HFFc6 (cell line): ENCODE results near the gene SV2C. TPM values are rescaled to one million over a fixed set of nuclear protein-coding genes. Genes with fewer than 3 reads are reported as not detected.
A peak's percentile ranks its signal among the peaks of the same experiment; 100 is the strongest.

Experiments
- DNase-seq: peaks from one replicate; pipeline ENCODE4 v3.0.0-alpha.2; 2018
- H3K27ac Mint-ChIP-seq: 2 replicates; pipeline ENCODE4 v1.8.0; 2020; ENCODE audit warnings: mild to moderate bottlenecking, mixed read lengths
- H3K27me3 Mint-ChIP-seq: 2 replicates; pipeline ENCODE4 v1.8.0; 2021; ENCODE audit warnings: mild to moderate bottlenecking, moderate library complexity, mixed read lengths; ENCODE audit not compliant: insufficient read depth
- H3K36me3 Mint-ChIP-seq: 2 replicates; pipeline ENCODE4 v1.8.0; 2021; ENCODE audit warnings: low read depth, mixed read lengths
- H3K4me1 Mint-ChIP-seq: 2 replicates; pipeline ENCODE4 v1.8.0; 2020; ENCODE audit warnings: low read depth, mixed read lengths
- H3K4me3 Mint-ChIP-seq: 2 replicates; pipeline ENCODE4 v1.8.0; 2020; ENCODE audit warnings: mild to moderate bottlenecking, moderate library complexity, mixed read lengths
- H3K9me3 Mint-ChIP-seq: 2 replicates; pipeline ENCODE4 v1.8.0; 2020; ENCODE audit warnings: mild to moderate bottlenecking, mixed read lengths
- CTCF ChIP-seq: fragments of 200-600 bp; sonication (generic); IDR thresholded peaks from 2 replicates; pipeline ENCODE4 v1.5.0; 2021; ENCODE audit warnings: antibody characterized with exemption, mild to moderate bottlenecking
- total RNA-seq, 6 experiments: library from RNA; stranded (reverse); fragmentation: NEBNext Ultra II Directional; extraction: Animal tissue kit (Norgen Biotek cat#: 25700); gene quantifications; 2 replicates in 1 of 6; 3 replicates in 5 of 6; pipeline ENCODE4 v1.2.3, GENCODE V29; 2021

SV2C gene
- total RNA-seq, 6 experiments from 2014 or later = not detected

DNA sequence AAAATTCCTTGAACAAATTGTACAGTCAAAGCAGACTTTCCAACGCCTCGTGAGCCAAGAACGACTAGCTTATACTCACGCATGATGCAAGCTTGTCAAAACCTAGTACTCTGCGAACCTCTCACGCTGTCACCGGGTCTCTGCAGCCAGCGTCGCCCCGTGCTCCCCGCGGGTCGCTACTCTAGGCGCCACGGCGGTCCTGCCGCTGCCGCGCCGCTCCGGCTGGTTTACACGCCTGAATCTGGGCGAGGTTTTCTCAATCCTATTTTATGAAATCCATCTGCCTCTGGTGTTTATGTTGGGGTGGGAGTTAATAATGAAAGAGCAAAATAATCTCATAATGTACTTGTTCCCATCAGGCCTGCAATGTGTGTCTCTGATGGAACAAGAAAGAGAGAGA lies 90.9 kb downstream of the SV2C start:
- Mint-ChIP-seq H3K4me3 (no peak overlapping the region; the same call in 1 of the 2 replicates), H3K36me3 (no peaks in the 10 kb centered on the region), H3K4me1 (peaks cover 6% of the 10 kb centered on the region; the same call in 1 of the 2 replicates), H3K27me3 (no peaks in the 10 kb centered on the region), H3K9me3 (no peaks in the 10 kb centered on the region), H3K27ac (no peak overlapping the region)
- no peak for TF ChIP-seq CTCF
- DNase-seq = no peak

GRCh38 chr5:76175051-76175666 lies 92.0 kb downstream of the SV2C start:
- H3K9me3 Mint-ChIP-seq = no peaks in the 10 kb centered on the region
- no peaks in the 10 kb centered on the region; the same call in 1 of the 2 replicates for H3K27me3 Mint-ChIP-seq
- peak; percentile 82 for TF ChIP-seq CTCF
- H3K36me3 Mint-ChIP-seq = no peaks in the 10 kb centered on the region
- H3K4me3 Mint-ChIP-seq = peak overlapping the region; percentile 21; the same call in 1 of the 2 replicates
- peaks cover 6% of the 10 kb centered on the region; the same call in 1 of the 2 replicates for H3K4me1 Mint-ChIP-seq
- no peak overlapping the region for H3K27ac Mint-ChIP-seq
- DNase-seq = peak; percentile 27

GRCh38 chr5:76175821-76176403 lies 92.7 kb downstream of the SV2C start:
- TF ChIP-seq CTCF = no peak
- DNase-seq = no peak
- H3K4me1 Mint-ChIP-seq = peaks cover 6% of the 10 kb centered on the region; the same call in 1 of the 2 replicates
- H3K36me3 Mint-ChIP-seq = no peaks in the 10 kb centered on the region
- H3K27me3 Mint-ChIP-seq = no peaks in the 10 kb centered on the region; the same call in 1 of the 2 replicates
- H3K27ac Mint-ChIP-seq = no peak overlapping the region
- peak overlapping the region; percentile 27; the same call in 1 of the 2 replicates for H3K4me3 Mint-ChIP-seq
- no peaks in the 10 kb centered on the region for H3K9me3 Mint-ChIP-seq

GRCh38 chr5:76177978-76178377 lies 94.8 kb downstream of the SV2C start:
- Mint-ChIP-seq H3K36me3 (no peaks in the 10 kb centered on the region), H3K4me3 (no peak overlapping the region), H3K9me3 (no peaks in the 10 kb centered on the region), H3K27me3 (no peaks in the 10 kb centered on the region; the same call in 1 of the 2 replicates), H3K27ac (no peak overlapping the region), H3K4me1 (peaks cover 6% of the 10 kb centered on the region; the same call in 1 of the 2 replicates)
- no peak for DNase-seq
- TF ChIP-seq CTCF = no peak

- no peaks in the 10 kb centered on the region for H3K36me3 Mint-ChIP-seq
- peaks cover 6% of the 10 kb centered on the region; the same call in 1 of the 2 replicates for H3K4me1 Mint-ChIP-seq
- H3K9me3 Mint-ChIP-seq = peaks cover 5% of the 10 kb centered on the region; the same call in 1 of the 2 replicates
- H3K4me3 Mint-ChIP-seq = no peak overlapping the region
- no peak for TF ChIP-seq CTCF
- H3K27me3 Mint-ChIP-seq = no peaks in the 10 kb centered on the region; the same call in 1 of the 2 replicates
- no peak for DNase-seq
- no peak overlapping the region for H3K27ac Mint-ChIP-seq
Measured at GRCh38 chr5:76178913-76179312, 95.7 kb downstream of the SV2C start.
